Upper lobe of right lung (tissue), 1 donor: ENCODE measurements around the gene COL28A1. TPM values are rescaled to one million over a fixed set of nuclear protein-coding genes. Genes with fewer than 3 reads are reported as not detected.
"Not testable (repeated sequence)": the region's sequence is repeated elsewhere in the genome, so short reads cannot be mapped to it uniquely, and the experiment has no call there.

ENCODE experiments used
- ATAC-seq: fragments of 200-7000 bp; cut with Tn5 transposase; one replicate; pipeline ENCODE4 v1.9.1; 2020; ENCODE audit warnings: mild to moderate bottlenecking, moderate library complexity
- DNase-seq: peaks from one replicate; pipeline ENCODE4 v3.0.0-alpha.2; 2020
- H3K27ac ChIP-seq: fragments of 200-600 bp; one replicate; pipeline ENCODE4 v1.8.0; 2022
- H3K27me3 ChIP-seq: fragments of 200-600 bp; one replicate; pipeline ENCODE4 v1.8.0; 2022; ENCODE audit warnings: mild to moderate bottlenecking
- H3K36me3 ChIP-seq: fragments of 200-600 bp; one replicate; pipeline ENCODE4 v1.8.0; 2022
- H3K4me1 ChIP-seq: fragments of 200-600 bp; one replicate; pipeline ENCODE4 v1.8.0; 2022
- H3K4me3 ChIP-seq: fragments of 200-600 bp; one replicate; pipeline ENCODE4 v1.8.0; 2022; ENCODE audit warnings: mild to moderate bottlenecking
- H3K9me3 ChIP-seq: fragments of 200-600 bp; one replicate; pipeline ENCODE4 v1.8.0; 2022
- CTCF ChIP-seq: fragments of 200-600 bp; IDR thresholded peaks from one replicate; pipeline ENCODE4 v1.8.0; 2022; ENCODE audit warnings: antibody characterized with exemption
- intact Hi-C: fragments of 100-400 bp; cut with DNase I; formaldehyde crosslinking; loops from one replicate; pipeline ENCODE4 v1.11.0; 2022
- total RNA-seq: library from RNA; stranded (reverse); fragmentation: NEBNext Ultra II Directional; extraction: Animal tissue kit (Norgen Biotek cat#: 25700); gene quantifications from one replicate; pipeline ENCODE4 v1.2.1, GENCODE V29; 2021
- donor health status: DM: no; HTN: yes; CAD: no; lungs with severe emphysema.

The COL28A1 gene
- total RNA-seq, 1 donor from 2014 or later: 0.61 TPM

DNA sequence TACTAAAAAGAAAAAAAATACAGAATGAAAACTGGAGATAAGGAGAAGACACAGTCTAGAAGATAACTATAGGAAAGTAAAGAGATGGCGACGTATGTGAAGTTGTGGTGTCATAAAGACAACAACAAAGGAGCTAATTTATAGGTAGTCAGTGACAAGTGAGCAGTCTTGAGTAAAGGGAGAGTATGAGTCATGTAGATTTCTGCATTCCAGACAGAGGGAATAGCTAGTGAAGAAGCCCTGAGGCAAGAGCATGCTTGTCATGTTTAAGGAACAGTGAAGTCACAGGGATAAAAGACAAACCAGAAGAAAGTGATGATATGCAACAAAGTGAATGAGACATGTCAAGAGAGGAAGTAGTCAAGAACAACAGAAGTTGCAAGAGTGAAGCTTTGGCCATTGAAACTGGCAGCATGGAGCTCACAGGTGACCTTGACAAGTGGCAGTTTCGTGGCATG, 28.7 kb upstream of the COL28A1 start:
- Histone ChIP-seq H3K4me3 (no peak overlapping the region), H3K36me3 (no peaks in the 10 kb centered on the region), H3K4me1 (peaks cover 17% of the 10 kb centered on the region), H3K27ac (no peak overlapping the region), H3K27me3 (no peaks in the 10 kb centered on the region), H3K9me3 (no peaks in the 10 kb centered on the region)
- ATAC-seq (no peak), DNase-seq (no peak)
- TF ChIP-seq CTCF: no peak
- intact Hi-C loops: no loop called here

- Histone ChIP-seq H3K9me3 (no peaks in the 10 kb centered on the region), H3K36me3 (no peaks in the 10 kb centered on the region), H3K27me3 (no peaks in the 10 kb centered on the region), H3K4me1 (peaks cover 13% of the 10 kb centered on the region), H3K27ac (no peak overlapping the region), H3K4me3 (no peak overlapping the region)
- intact Hi-C loops: no loop called here
- DNase-seq (no peak), ATAC-seq (no peak)
- no peak for TF ChIP-seq CTCF
These were observed 28.1 kb upstream of the COL28A1 start for GRCh38 chr7:7563813-7564212.

DNA sequence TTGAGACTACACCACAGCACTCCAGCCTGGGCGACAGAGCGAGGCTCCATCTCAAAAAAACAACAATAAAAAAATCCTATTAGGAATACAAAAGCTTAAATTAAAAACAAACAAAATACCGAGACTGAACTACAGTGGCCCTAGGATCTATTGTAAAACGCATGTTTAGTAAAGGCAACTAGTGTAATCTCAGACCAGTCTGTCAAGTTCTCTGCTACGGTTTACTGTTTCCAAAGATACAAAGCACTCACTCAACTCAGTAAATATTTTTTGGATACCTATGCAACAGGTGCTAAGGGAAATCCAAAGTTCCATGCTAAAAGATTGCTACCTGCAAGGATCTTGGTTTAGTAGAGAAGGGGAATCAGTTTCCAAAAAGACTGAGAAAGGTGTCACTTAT, 27.6 kb upstream of the COL28A1 start:
- DNase-seq (no peak), ATAC-seq (no peak)
- peaks cover 8% of the 10 kb centered on the region for H3K4me1 ChIP-seq
- no peak overlapping the region for H3K27ac ChIP-seq
- H3K4me3 ChIP-seq: no peak overlapping the region
- H3K36me3 ChIP-seq: no peaks in the 10 kb centered on the region
- no peaks in the 10 kb centered on the region for H3K9me3 ChIP-seq
- no peak for TF ChIP-seq CTCF
- intact Hi-C loops: no loop called here
- H3K27me3 ChIP-seq: no peaks in the 10 kb centered on the region

DNA sequence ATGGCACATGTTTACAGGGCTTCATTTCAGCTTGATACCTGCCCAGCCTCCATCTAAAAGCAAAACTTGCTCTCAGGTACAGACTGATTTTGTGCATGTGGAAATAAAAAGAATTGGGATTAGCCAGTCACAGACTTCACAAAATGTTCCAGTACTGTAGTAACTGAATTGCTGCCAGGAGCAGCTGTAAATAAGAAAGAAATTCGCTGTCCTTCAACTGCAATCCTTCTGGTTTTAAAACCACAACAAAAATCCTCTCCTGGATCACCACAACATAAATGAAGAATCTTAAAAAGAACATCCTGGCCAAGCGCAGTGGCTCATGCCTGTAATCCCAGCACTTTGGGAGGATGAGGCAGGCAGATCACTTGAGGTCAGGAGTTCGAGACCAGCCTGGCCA, 27.1 kb upstream of the COL28A1 start:
- ATAC-seq (no peak), DNase-seq (no peak)
- Histone ChIP-seq H3K27ac (no peak overlapping the region), H3K4me3 (no peak overlapping the region), H3K27me3 (no peaks in the 10 kb centered on the region), H3K4me1 (peaks cover 3% of the 10 kb centered on the region), H3K36me3 (no peaks in the 10 kb centered on the region), H3K9me3 (no peaks in the 10 kb centered on the region)
- intact Hi-C loops: no loop called here
- TF ChIP-seq CTCF: no peak

- H3K4me1 ChIP-seq, H3K4me3 ChIP-seq, intact Hi-C loops, DNase-seq, H3K36me3 ChIP-seq, H3K9me3 ChIP-seq, ATAC-seq, H3K27ac ChIP-seq, H3K27me3 ChIP-seq: not testable (repeated sequence)
These were observed 25.9 kb upstream of the COL28A1 start for GRCh38 chr7:7561591-7561990.

DNA sequence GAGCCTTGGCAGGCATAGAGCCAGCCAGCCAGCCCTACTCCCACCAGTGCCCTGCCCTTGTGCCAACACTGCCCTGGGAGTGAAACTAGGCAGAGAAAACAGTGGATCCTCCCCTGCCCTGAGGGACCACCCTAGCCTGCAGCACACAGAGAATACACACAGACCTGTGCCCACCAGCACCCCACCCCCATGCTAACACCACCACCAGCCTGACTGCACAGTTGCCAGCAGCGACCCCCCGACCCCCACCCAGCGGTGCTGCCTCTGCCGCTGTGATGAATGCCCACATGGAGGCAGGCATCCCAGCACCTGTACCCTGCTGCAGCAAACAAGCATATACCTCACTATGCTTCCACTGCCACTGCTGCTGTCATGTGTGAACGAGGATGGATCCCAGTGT, 21.6 kb upstream of the COL28A1 start:
- Histone ChIP-seq H3K27ac (no peak overlapping the region), H3K4me1 (no peaks in the 10 kb centered on the region), H3K4me3 (no peak overlapping the region), H3K9me3 (no peaks in the 10 kb centered on the region), H3K27me3 (no peaks in the 10 kb centered on the region), H3K36me3 (no peaks in the 10 kb centered on the region)
- intact Hi-C loops: no loop called here
- TF ChIP-seq CTCF: no peak
- no peak for DNase-seq
- ATAC-seq: no peak
